Measurements from ENCODE around the gene RPS6KA5.
"Not testable (repeated sequence)": the region's sequence is repeated elsewhere in the genome, so short reads cannot be mapped to it uniquely, and the experiment has no call there.

The RPS6KA5 gene

GRCh38 chr14:90838531-90838930 lies 221.9 kb downstream of the RPS6KA5 start:
- not testable (repeated sequence) for DNase-seq

- no peak for DNase-seq
Measured at GRCh38 chr14:90837355-90837754, 223.1 kb downstream of the RPS6KA5 start.

- DNase-seq = no peak
Measured at GRCh38 chr14:90836692-90837063, 223.8 kb downstream of the RPS6KA5 start.

- peak in 1 of 56 donors; percentile 13 for DNase-seq
Measured at GRCh38 chr14:90831821-90832220, 228.6 kb downstream of the RPS6KA5 start.

GRCh38 chr14:90830931-90831701 lies 229.3 kb downstream of the RPS6KA5 start:
- DNase-seq = no peak

- no peak for DNase-seq
Measured at GRCh38 chr14:90829677-90830076, 230.8 kb downstream of the RPS6KA5 start.

GRCh38 chr14:90828642-90829487 lies 231.6 kb downstream of the RPS6KA5 start:
- peak in 2 of 56 donors; percentile 28 to 62 for DNase-seq

- DNase-seq = peak; percentile 44 to 98 (median 90)
Measured at GRCh38 chr14:90827919-90828610, 232.4 kb downstream of the RPS6KA5 start.

GRCh38 chr14:90823542-90823941 lies 236.9 kb downstream of the RPS6KA5 start:
- DNase-seq = not testable (repeated sequence)

- DNase-seq = peak in 10 of 56 donors; percentile 13 to 56 (median 24)
Measured at GRCh38 chr14:90820958-90821357, 239.5 kb downstream of the RPS6KA5 start.

- DNase-seq = no peak
Measured at GRCh38 chr14:90819734-90820393, 240.6 kb downstream of the RPS6KA5 start.

- DNase-seq = no peak
Measured at GRCh38 chr14:90818715-90819114, 241.7 kb downstream of the RPS6KA5 start.

- DNase-seq = peak in 1 of 56 donors; percentile 71
Measured at GRCh38 chr14:90816681-90817436, 243.6 kb downstream of the RPS6KA5 start.

- DNase-seq = peak in 10 of 56 donors; percentile 16 to 64 (median 36)
Measured at GRCh38 chr14:90815822-90816662, 244.4 kb downstream of the RPS6KA5 start, which contains the start of gene TTC7B. Gene TTC7B, minus strand, starts transcription at chr14:90816430. Its CDS starts 135 bp downstream, at chr14:90816295.

- no peak for DNase-seq
Measured at GRCh38 chr14:90815572-90815821, 244.9 kb downstream of the RPS6KA5 start.

GRCh38 chr14:90814806-90815571 lies 245.5 kb downstream of the RPS6KA5 start:
- no peak for DNase-seq

- DNase-seq = no peak
Measured at GRCh38 chr14:90813442-90813841, 247.0 kb downstream of the RPS6KA5 start.

GRCh38 chr14:90812109-90812508 lies 248.3 kb downstream of the RPS6KA5 start:
- no peak for DNase-seq

GRCh38 chr14:90811641-90812040 lies 248.8 kb downstream of the RPS6KA5 start:
- no peak for DNase-seq
